HepG2 (cell line): ENCODE measurements around the gene GPATCH3. TPM values are rescaled to one million over a fixed set of nuclear protein-coding genes. Genes with fewer than 3 reads are reported as not detected.
A peak's percentile ranks its signal among the peaks of the same experiment; 100 is the strongest.

Experiments used
- ATAC-seq: fragments of 200-7000 bp; cut with Tn5 transposase; 3 replicates; pipeline ENCODE4 v1.9.1; 2020; ENCODE audit warnings: mild to moderate bottlenecking, moderate library complexity
- BruUV-seq: library from RNA; stranded (reverse); fragments of 400-500 nt; replicated peaks from 2 replicates; lab custom pipeline; 2021; lab: Mats Ljungman, UMichigan
- CTCF ChIA-PET: fragments of 300-600 bp; formaldehyde crosslinking; extraction: SDS; loops from one replicate; lab custom pipeline; 2021; ENCODE audit warnings: low total read pairs, inconsistent platforms, low intra/inter-chr PET ratio; lab: Yijun Ruan, JAX
- POLR2A ChIA-PET: fragments of 350-600 bp; sonication (Branson Sonifier 250); formaldehyde crosslinking; loops from one replicate; lab custom pipeline; 2020; ENCODE audit warnings: antibody characterized with exemption, inconsistent platforms; lab: Yijun Ruan, JAX
- DNase-seq: peaks from one replicate; pipeline ENCODE4 v3.0.0-alpha.2; 2015; ENCODE audit warnings: low spot score
- FAIRE-seq: peaks from 3 replicates; lab custom pipeline; 2011; peaks lifted over from hg19 to GRCh38; lab: Jason Lieb, UNC
- H2AFZ ChIP-seq: one replicate; pipeline ENCODE4 v1.6.1; 2011; ENCODE audit warnings: low read length, inconsistent platforms
- H3K27ac ChIP-seq: fragments of 300-600 bp; 3 replicates; pipeline ENCODE4 v1.8.0; 2011; ENCODE audit warnings: mixed run types, mild to moderate bottlenecking, mixed read lengths, low read length, inconsistent platforms; ENCODE audit not compliant: insufficient read depth; ENCODE audit errors: extremely low read length
- H3K27me3 ChIP-seq, 2 experiments: fragments of 200-600 bp in 1 of 2; 2 replicates in 1 of 2; 3 replicates in 1 of 2; pipeline versions ENCODE4 v1.6.0 to v1.8.0; 2011; ENCODE audit warnings: low read length in 2 of 2, mild to moderate bottlenecking in 2 of 2, moderate library complexity in 2 of 2, inconsistent platforms in 1 of 2; ENCODE audit not compliant: insufficient read depth in 2 of 2, control insufficient read depth in 1 of 2
- H3K36me3 ChIP-seq, 2 experiments: fragments of 200-600 bp in 1 of 2; replicated peaks in 1 of 2; 2 replicates in 1 of 2; 3 replicates in 1 of 2; pipeline versions ENCODE4 v1.5.1 to v1.8.0; 2011; ENCODE audit warnings: low read length in 2 of 2, inconsistent platforms in 1 of 2; ENCODE audit not compliant: insufficient read depth in 2 of 2, control insufficient read depth in 1 of 2
- H3K4me1 ChIP-seq: 2 replicates; pipeline ENCODE4 v1.5.1; 2012; ENCODE audit warnings: low read length, inconsistent platforms; ENCODE audit not compliant: insufficient read depth
- H3K4me2 ChIP-seq: 2 replicates; pipeline ENCODE4 v1.6.0; 2011; ENCODE audit warnings: low read depth, low read length, inconsistent platforms
- H3K4me3 ChIP-seq, 3 experiments: fragments of 200-600 bp in 1 of 3; sonication (generic), shearing (Covaris generic) in 1 of 3; replicated peaks in 1 of 3; 2 replicates each; pipeline ENCODE4 v1.5.1; 2011 to 2016; ENCODE audit warnings: low read length in 3 of 3, inconsistent platforms in 2 of 3, low read depth in 2 of 3, mild to moderate bottlenecking in 2 of 3, control low read depth in 1 of 3, mixed read lengths in 1 of 3; ENCODE audit not compliant: insufficient read depth in 1 of 3
- H3K79me2 ChIP-seq: one replicate; pipeline ENCODE4 v1.6.1; 2011; ENCODE audit warnings: low read length, inconsistent platforms; ENCODE audit not compliant: insufficient read depth
- H3K9ac ChIP-seq: 2 replicates; pipeline ENCODE4 v1.6.0; 2011; ENCODE audit warnings: mild to moderate bottlenecking, low read depth, low read length, inconsistent platforms; ENCODE audit not compliant: insufficient read depth
- H3K9me3 ChIP-seq: 2 replicates; pipeline ENCODE4 v1.5.1; 2012; ENCODE audit warnings: mild to moderate bottlenecking, low read length
- H4K20me1 ChIP-seq: 2 replicates; pipeline ENCODE4 v1.6.0; 2011; ENCODE audit warnings: inconsistent platforms, mild to moderate bottlenecking, low read length, moderate library complexity; ENCODE audit not compliant: insufficient read depth
- CC2D1A ChIP-seq: sonication (generic); formaldehyde crosslinking; IDR thresholded peaks from 2 replicates; pipeline ENCODE4 v1.8.1; 2023; ENCODE audit warnings: mild to moderate bottlenecking, missing genetic modification reagents
- GTF3A ChIP-seq: sonication (generic); formaldehyde crosslinking; conservative IDR thresholded peaks from 2 replicates; pipeline ENCODE4 v1.4.0; 2020; ENCODE audit warnings: mild to moderate bottlenecking, missing genetic modification reagents
- ZFP90 ChIP-seq: sonication (generic); formaldehyde crosslinking; IDR thresholded peaks from 2 replicates; pipeline ENCODE4 v1.8.0; 2022; ENCODE audit warnings: missing genetic modification reagents, mild to moderate bottlenecking, inconsistent platforms, borderline replicate concordance
- ZNF30 ChIP-seq: sonication (generic); formaldehyde crosslinking; IDR thresholded peaks from 2 replicates; pipeline ENCODE4 v1.5.0; 2020; ENCODE audit warnings: mild to moderate bottlenecking, missing genetic modification reagents
- ZNF530 ChIP-seq: sonication (generic); formaldehyde crosslinking; IDR thresholded peaks from 2 replicates; pipeline ENCODE4 v1.5.0; 2020; ENCODE audit warnings: low read depth, mild to moderate bottlenecking, missing genetic modification reagents
- ZNF567 ChIP-seq: sonication (generic); formaldehyde crosslinking; IDR thresholded peaks from 2 replicates; pipeline ENCODE4 v1.8.1; 2023; ENCODE audit warnings: mild to moderate bottlenecking, missing genetic modification reagents, borderline replicate concordance
- ZNF766 ChIP-seq: sonication (generic); formaldehyde crosslinking; IDR thresholded peaks from 2 replicates; pipeline ENCODE4 v1.5.0; 2020; ENCODE audit warnings: missing genetic modification reagents, borderline replicate concordance
- WGBS: methylation state at CpG from one replicate; pipeline ENCODE4 v1.1.6; 2017; ENCODE audit warnings: low lambda C conversion rate; 5-methylcytosine and 5-hydroxymethylcytosine counted together
- in situ Hi-C: cut with HindIII; loops from 2 replicates; pipeline ENCODE4 v1.10.0; 2017; ENCODE audit warnings: low pct_unique_long_range_greater_than_20kb; ENCODE audit not compliant: extremely low pct_ligation_motif_present
- intact Hi-C: fragments of 100-400 bp; cut with micrococcal nuclease; formaldehyde crosslinking; loops from one replicate; pipeline ENCODE4 v1.10.0; 2022; ENCODE audit not compliant: unreplicated experiment
- polyA plus RNA-seq, 8 experiments: library from polyadenylated mRNA; depleted of rRNA in 3 of 8; stranded (reverse) in 7 of 8; unstranded in 1 of 8; fragments of >200 nt; fragmentation: Illumina TruSeq in 4 of 8; extraction: Trizol in 4 of 8; gene quantifications; 2 replicates each; pipeline versions ENCODE4 v1.2.1 to v1.2.3, GENCODE V29; 2011 to 2016; ENCODE audit warnings: low read depth in 4 of 8, missing spikeins in 1 of 8, mixed read lengths in 1 of 8; ENCODE audit not compliant: insufficient read depth in 1 of 8
- total RNA-seq, 5 experiments: library from RNA; depleted of rRNA; stranded (reverse); fragments of >200 nt; fragmentation: Illumina TruSeq; extraction: Trizol; gene quantifications; 2 replicates each; pipeline ENCODE4 v1.2.3, GENCODE V29; 2016; ENCODE audit warnings: low read depth in 1 of 5
- TF ChIP-seq, protein P1 (sequence below): sonication (generic); IDR thresholded peaks from 2 replicates; pipeline ENCODE4 v1.6.1; 2016; ENCODE audit warnings: low read depth, borderline replicate concordance
- TF ChIP-seq, protein P2 (sequence below): sonication (generic); formaldehyde crosslinking; IDR thresholded peaks from 2 replicates; pipeline ENCODE4 v1.9.0; 2022; ENCODE audit warnings: missing genetic modification reagents, mild to moderate bottlenecking, borderline replicate concordance
- TF ChIP-seq, protein P3 (sequence below): sonication (generic); formaldehyde crosslinking; IDR thresholded peaks from 2 replicates; pipeline ENCODE4 v1.4.0; 2020; ENCODE audit warnings: missing genetic modification reagents, borderline replicate concordance
- TF ChIP-seq, protein P4 (sequence below): IDR thresholded peaks from 2 replicates; pipeline ENCODE4 v1.6.1; 2018; ENCODE audit warnings: missing genetic modification reagents
- TF ChIP-seq, protein P5 (sequence below): sonication (generic); formaldehyde crosslinking; IDR thresholded peaks from 2 replicates; pipeline ENCODE4 v1.4.0; 2020; ENCODE audit warnings: low read depth, mild to moderate bottlenecking, missing genetic modification reagents

The GPATCH3 gene
- total and polyA plus RNA-seq, 2 of the 13 experiments (the other 11 are each of a cell fraction or from before 2014, with no cell fraction given): 8.3 to 11.0 TPM

- no peak for TF ChIP-seq ZNF530 (CRISPR knock-in tag)
- TF ChIP-seq, protein P1, sequence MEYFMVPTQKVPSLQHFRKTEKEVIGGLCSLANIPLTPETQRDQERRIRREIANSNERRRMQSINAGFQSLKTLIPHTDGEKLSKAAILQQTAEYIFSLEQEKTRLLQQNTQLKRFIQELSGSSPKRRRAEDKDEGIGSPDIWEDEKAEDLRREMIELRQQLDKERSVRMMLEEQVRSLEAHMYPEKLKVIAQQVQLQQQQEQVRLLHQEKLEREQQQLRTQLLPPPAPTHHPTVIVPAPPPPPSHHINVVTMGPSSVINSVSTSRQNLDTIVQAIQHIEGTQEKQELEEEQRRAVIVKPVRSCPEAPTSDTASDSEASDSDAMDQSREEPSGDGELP: no peak
- TF ChIP-seq, all 625 proteins: peak for 0
These were observed 32.3 kb upstream of the GPATCH3 start (continued) for GRCh38 chr1:26932531-26932930.

DNA sequence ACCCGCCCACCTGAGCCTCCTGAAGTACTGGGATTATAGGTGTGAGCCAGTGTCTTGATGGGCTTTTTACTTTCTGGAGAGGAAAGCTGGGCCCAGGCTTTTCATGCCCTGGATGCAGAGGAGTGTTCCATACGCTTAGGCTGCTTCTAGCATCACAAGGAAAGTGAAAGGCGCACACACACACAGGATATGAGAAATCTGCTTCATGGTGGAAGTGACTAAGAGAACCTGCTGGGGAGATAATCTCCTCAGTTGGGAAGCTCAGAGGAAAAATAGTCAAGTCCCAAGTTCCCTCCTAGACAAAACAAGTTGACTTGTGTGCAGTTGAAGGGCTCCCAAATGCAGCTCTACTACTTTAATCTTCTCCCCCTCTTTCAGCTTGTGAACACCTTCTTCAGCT lies 23.4 kb upstream of the GPATCH3 start:
- ChIA-PET CTCF (no interaction called here), POLR2A (interaction anchor here (0.7 to 3.4 kb wide), 6 partner anchors 9 to 71 kb away, joined by 3 to 31 read pairs (median 5); partner anchors contain the start of genes GPN2, NR0B2 and TRNP1)
- peaks cover 50% of the 10 kb centered on the region for H3K79me2 ChIP-seq
- FAIRE-seq: no peak
- no peaks in the 10 kb centered on the region; a peak in 1 of 5 replicates for H3K27me3 ChIP-seq
- peaks cover 51% of the 10 kb centered on the region for H3K4me1 ChIP-seq
- no peak for DNase-seq
- no peak for ATAC-seq
- peak overlapping the region; percentile 97 for H3K4me2 ChIP-seq
- H3K9ac ChIP-seq: peak overlapping the region; percentile 29; the same call in 1 of the 2 replicates
- TF ChIP-seq ZNF30 (CRISPR knock-in tag) (no peak), GTF3A (CRISPR knock-in tag) (no peak), ZFP90 (CRISPR knock-in tag) (no peak), ZNF567 (CRISPR knock-in tag) (no peak), ZNF766 (CRISPR knock-in tag) (no peak), CC2D1A (no peak)
- TF ChIP-seq, protein P2, sequence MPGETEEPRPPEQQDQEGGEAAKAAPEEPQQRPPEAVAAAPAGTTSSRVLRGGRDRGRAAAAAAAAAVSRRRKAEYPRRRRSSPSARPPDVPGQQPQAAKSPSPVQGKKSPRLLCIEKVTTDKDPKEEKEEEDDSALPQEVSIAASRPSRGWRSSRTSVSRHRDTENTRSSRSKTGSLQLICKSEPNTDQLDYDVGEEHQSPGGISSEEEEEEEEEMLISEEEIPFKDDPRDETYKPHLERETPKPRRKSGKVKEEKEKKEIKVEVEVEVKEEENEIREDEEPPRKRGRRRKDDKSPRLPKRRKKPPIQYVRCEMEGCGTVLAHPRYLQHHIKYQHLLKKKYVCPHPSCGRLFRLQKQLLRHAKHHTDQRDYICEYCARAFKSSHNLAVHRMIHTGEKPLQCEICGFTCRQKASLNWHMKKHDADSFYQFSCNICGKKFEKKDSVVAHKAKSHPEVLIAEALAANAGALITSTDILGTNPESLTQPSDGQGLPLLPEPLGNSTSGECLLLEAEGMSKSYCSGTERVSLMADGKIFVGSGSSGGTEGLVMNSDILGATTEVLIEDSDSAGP (CRISPR knock-in tag): no peak
- TF ChIP-seq, protein P3, sequence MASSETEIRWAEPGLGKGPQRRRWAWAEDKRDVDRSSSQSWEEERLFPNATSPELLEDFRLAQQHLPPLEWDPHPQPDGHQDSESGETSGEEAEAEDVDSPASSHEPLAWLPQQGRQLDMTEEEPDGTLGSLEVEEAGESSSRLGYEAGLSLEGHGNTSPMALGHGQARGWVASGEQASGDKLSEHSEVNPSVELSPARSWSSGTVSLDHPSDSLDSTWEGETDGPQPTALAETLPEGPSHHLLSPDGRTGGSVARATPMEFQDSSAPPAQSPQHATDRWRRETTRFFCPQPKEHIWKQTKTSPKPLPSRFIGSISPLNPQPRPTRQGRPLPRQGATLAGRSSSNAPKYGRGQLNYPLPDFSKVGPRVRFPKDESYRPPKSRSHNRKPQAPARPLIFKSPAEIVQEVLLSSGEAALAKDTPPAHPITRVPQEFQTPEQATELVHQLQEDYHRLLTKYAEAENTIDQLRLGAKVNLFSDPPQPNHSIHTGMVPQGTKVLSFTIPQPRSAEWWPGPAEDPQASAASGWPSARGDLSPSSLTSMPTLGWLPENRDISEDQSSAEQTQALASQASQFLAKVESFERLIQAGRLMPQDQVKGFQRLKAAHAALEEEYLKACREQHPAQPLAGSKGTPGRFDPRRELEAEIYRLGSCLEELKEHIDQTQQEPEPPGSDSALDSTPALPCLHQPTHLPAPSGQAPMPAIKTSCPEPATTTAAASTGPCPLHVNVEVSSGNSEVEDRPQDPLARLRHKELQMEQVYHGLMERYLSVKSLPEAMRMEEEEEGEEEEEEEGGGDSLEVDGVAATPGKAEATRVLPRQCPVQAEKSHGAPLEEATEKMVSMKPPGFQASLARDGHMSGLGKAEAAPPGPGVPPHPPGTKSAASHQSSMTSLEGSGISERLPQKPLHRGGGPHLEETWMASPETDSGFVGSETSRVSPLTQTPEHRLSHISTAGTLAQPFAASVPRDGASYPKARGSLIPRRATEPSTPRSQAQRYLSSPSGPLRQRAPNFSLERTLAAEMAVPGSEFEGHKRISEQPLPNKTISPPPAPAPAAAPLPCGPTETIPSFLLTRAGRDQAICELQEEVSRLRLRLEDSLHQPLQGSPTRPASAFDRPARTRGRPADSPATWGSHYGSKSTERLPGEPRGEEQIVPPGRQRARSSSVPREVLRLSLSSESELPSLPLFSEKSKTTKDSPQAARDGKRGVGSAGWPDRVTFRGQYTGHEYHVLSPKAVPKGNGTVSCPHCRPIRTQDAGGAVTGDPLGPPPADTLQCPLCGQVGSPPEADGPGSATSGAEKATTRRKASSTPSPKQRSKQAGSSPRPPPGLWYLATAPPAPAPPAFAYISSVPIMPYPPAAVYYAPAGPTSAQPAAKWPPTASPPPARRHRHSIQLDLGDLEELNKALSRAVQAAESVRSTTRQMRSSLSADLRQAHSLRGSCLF (CRISPR knock-in tag): no peak
- TF ChIP-seq, protein P4, sequence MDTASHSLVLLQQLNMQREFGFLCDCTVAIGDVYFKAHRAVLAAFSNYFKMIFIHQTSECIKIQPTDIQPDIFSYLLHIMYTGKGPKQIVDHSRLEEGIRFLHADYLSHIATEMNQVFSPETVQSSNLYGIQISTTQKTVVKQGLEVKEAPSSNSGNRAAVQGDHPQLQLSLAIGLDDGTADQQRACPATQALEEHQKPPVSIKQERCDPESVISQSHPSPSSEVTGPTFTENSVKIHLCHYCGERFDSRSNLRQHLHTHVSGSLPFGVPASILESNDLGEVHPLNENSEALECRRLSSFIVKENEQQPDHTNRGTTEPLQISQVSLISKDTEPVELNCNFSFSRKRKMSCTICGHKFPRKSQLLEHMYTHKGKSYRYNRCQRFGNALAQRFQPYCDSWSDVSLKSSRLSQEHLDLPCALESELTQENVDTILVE (CRISPR knock-in tag): no peak
- TF ChIP-seq, protein P5, sequence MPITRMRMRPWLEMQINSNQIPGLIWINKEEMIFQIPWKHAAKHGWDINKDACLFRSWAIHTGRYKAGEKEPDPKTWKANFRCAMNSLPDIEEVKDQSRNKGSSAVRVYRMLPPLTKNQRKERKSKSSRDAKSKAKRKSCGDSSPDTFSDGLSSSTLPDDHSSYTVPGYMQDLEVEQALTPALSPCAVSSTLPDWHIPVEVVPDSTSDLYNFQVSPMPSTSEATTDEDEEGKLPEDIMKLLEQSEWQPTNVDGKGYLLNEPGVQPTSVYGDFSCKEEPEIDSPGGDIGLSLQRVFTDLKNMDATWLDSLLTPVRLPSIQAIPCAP (CRISPR knock-in tag): no peak
- WGBS: 100% methylated on average over 3 of the region's 3 CpGs
- peaks cover 10 to 37% of the 10 kb centered on the region in 2 experiments for H3K36me3 ChIP-seq
- intact Hi-C loops: no loop called here
- no TSS peak for BruUV-seq
- peaks cover 4% of the 10 kb centered on the region; the same call in 1 of the 2 replicates for H4K20me1 ChIP-seq
- no peak overlapping the region for H2AFZ ChIP-seq
- H3K4me3 ChIP-seq: 0 out of 6 replicates have a peak overlapping the region, but pooled peaks of 1 of the 3 experiments have one; percentile 64
- no peaks in the 10 kb centered on the region for H3K9me3 ChIP-seq
- no peak overlapping the region for H3K27ac ChIP-seq
- in situ Hi-C loops: no loop called here
